Progenitor cell of endocrine pancreas (in vitro differentiated cells): ENCODE measurements around the gene CCDC92. TPM values are rescaled to one million over a fixed set of nuclear protein-coding genes. Genes with fewer than 3 reads are reported as not detected.

Experiments used
- DNase-seq: peaks from one replicate; pipeline ENCODE4 v3.0.0; 2021; ENCODE audit warnings: low spot score; ENCODE audit not compliant: unreplicated experiment
- H3K27ac Mint-ChIP-seq: 2 replicates; pipeline ENCODE4 v1.8.0; 2021; ENCODE audit warnings: mild to moderate bottlenecking, moderate library complexity, mixed read lengths
- H3K27me3 Mint-ChIP-seq: 2 replicates; pipeline ENCODE4 v1.8.0; 2021; ENCODE audit warnings: mixed read lengths
- H3K36me3 Mint-ChIP-seq: 2 replicates; pipeline ENCODE4 v1.8.0; 2022; ENCODE audit warnings: mixed read lengths; ENCODE audit not compliant: insufficient read depth
- H3K4me1 Mint-ChIP-seq: 2 replicates; pipeline ENCODE4 v1.8.0; 2021; ENCODE audit warnings: low read depth, mixed read lengths
- H3K4me3 Mint-ChIP-seq: 2 replicates; pipeline ENCODE4 v1.8.0; 2021; ENCODE audit warnings: low read depth, mild to moderate bottlenecking, moderate library complexity, mixed read lengths
- H3K9me3 Mint-ChIP-seq: 2 replicates; pipeline ENCODE4 v1.8.0; 2021; ENCODE audit warnings: low read depth, mixed read lengths
- total RNA-seq: library from RNA; stranded (reverse); gene quantifications from 2 replicates; pipeline ENCODE4 v1.2.1, GENCODE V29; 2021
- TF ChIP-seq, protein P1 (sequence below): fragments of 200-600 bp; sonication (generic); IDR thresholded peaks from one replicate; pipeline ENCODE4 v1.5.0; 2021; ENCODE audit warnings: antibody characterized with exemption, mild to moderate bottlenecking; ENCODE audit not compliant: unreplicated experiment

Gene CCDC92
- total RNA-seq, 1 donor from 2014 or later = 59.1 TPM

DNA sequence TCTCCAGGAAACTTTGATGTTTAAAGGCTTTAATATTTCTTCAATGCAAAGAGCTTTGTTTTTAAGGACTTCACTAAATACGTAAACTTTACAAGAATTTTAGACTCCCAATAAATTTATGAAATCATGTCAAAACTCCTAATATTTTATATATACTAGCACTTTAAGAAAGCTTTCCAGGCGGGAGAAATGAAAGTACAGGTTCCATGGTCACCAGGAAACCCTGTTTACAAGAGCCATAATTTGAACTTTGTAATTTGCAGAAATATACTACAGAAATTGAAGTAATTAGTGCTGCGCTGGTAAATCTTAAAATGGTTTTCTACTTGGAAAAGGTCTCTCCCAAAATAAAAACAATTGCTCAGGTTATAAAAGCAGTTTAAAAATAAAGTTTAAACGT is 8.8 kb downstream of the CCDC92 start:
- DNase-seq = no peak
- Mint-ChIP-seq H3K4me1 (peaks cover 6% of the 10 kb centered on the region), H3K27me3 (no peaks in the 10 kb centered on the region), H3K27ac (no peak overlapping the region), H3K36me3 (peaks cover 3% of the 10 kb centered on the region), H3K9me3 (no peaks in the 10 kb centered on the region), H3K4me3 (no peak overlapping the region)
- TF ChIP-seq, protein P1, sequence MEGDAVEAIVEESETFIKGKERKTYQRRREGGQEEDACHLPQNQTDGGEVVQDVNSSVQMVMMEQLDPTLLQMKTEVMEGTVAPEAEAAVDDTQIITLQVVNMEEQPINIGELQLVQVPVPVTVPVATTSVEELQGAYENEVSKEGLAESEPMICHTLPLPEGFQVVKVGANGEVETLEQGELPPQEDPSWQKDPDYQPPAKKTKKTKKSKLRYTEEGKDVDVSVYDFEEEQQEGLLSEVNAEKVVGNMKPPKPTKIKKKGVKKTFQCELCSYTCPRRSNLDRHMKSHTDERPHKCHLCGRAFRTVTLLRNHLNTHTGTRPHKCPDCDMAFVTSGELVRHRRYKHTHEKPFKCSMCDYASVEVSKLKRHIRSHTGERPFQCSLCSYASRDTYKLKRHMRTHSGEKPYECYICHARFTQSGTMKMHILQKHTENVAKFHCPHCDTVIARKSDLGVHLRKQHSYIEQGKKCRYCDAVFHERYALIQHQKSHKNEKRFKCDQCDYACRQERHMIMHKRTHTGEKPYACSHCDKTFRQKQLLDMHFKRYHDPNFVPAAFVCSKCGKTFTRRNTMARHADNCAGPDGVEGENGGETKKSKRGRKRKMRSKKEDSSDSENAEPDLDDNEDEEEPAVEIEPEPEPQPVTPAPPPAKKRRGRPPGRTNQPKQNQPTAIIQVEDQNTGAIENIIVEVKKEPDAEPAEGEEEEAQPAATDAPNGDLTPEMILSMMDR = no peak

DNA sequence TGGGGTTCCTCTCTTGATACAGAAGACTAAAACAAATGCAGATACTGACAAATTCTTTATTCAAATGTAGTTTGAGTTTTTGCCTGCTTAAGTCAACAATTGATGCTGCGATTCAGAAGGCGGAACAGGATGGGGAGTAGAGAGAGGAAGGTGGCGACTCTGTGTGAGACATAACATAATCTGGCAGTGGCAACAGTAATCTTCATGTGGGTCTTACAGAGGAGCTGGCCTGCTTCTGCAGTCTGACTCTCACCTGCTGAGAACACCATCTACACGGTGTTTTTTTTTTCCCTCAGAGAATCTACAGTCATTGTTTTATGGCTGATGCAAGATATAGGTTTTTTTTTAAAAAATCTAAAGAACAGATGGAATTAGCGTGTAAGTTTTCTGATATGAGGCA is 10.1 kb downstream of the CCDC92 start:
- peaks cover 4% of the 10 kb centered on the region for H3K4me1 Mint-ChIP-seq
- H3K9me3 Mint-ChIP-seq = no peaks in the 10 kb centered on the region
- H3K27me3 Mint-ChIP-seq = no peaks in the 10 kb centered on the region

DNA sequence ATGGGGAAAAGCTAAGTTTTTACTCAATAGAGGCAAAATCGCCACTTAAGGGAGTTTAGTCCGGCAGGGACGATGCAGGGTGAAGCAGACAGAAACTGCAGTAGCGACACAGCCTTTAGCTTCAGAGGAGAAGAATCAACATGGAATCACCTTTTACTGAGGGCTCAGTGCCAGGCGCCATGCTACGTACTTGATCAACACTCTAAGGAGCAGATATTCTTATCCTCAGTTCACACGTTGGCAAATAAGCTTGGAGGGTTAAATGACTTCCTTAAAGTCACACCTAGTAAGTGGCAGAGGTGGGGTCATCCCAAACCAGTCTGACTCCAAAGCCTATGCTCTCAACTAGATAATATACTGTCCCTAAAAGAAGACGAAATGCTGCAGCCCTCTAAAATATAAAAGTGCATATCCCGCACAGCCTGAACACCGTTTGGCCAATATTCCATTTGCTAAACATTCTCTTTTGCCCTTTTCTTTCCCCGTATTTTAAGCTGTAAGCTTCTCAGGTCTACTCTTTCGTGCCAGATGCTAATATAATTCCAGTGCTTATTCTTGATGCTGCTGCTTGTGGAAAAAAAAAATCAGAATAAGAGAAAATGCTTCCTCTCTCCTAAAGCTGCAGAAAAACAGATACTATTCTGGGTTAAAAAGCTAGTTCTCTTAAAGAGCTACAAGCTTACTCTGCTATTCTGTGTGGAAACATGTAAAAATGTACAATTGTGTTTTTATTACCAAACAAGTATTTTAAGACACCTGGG is 10.9 kb downstream of the CCDC92 start:
- H3K36me3 Mint-ChIP-seq = no peaks in the 10 kb centered on the region
- no peaks in the 10 kb centered on the region for H3K9me3 Mint-ChIP-seq
- DNase-seq = no peak
- H3K4me3 Mint-ChIP-seq = no peak overlapping the region
- no peaks in the 10 kb centered on the region for H3K27me3 Mint-ChIP-seq
- peaks cover 4% of the 10 kb centered on the region for H3K4me1 Mint-ChIP-seq
- TF ChIP-seq, protein P1 = no peak
- H3K27ac Mint-ChIP-seq = no peak overlapping the region

More for the DNA sequence above, 10.1 kb downstream of the CCDC92 start:
- DNase-seq = no peak
- peak overlapping the region; percentile 56 for H3K27ac Mint-ChIP-seq
- H3K4me3 Mint-ChIP-seq = no peak overlapping the region
- TF ChIP-seq, protein P1 = no peak
- no peaks in the 10 kb centered on the region for H3K36me3 Mint-ChIP-seq

DNA sequence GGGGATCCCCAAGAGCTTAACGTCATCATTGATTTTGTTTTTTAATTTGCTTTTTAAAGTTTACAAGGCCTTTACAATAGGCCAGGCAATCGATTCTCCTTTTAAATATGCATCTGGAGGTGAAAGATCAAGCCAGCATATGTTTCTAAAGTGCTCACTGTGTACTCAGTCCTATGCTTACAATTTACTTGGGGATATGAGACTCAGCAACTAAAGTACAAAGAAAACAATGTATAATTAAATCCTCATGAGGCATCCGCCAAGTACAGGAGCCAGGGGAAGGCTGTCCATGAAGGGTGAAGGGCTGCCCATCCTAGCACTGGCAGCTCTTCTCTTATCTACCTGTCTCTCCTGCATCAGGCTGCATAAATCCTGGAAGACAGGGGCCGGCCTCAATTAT is 11.8 kb downstream of the CCDC92 start:
- TF ChIP-seq, protein P1 = no peak

DNA sequence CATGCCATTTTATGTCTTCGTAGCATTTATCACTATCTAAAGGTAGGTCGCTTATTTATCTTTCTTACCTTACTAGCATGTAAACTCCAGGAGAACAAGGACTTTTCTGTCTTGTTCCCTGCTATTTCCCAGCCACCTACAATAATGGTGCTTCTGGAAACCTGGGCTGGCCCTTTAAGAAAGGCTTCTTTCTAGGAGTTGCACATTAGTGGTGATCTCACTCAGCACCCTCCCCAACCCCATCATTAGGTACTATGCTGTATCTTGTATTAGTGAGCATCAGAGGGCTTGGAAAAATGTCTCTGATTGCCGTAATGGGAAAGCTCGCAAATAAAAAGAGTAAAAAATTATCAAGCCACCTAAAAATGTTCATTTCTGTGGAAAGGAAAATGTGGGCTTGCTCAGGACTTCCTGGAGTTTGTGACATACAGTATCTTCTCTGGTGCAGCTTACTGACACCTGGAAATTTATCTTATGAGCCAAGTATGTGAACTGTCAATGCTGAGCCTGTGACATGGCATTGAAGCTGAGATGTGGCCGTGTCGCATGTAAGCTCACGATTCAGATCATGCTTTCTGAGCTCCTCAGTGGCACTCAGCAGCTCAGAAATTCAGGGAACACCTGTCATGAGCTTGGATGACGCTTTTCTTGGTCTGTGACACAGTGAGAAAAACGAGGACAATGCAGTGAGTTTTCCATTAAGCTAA is 12.4 kb downstream of the CCDC92 start:
- Mint-ChIP-seq H3K27ac (no peak overlapping the region), H3K36me3 (no peaks in the 10 kb centered on the region), H3K27me3 (no peaks in the 10 kb centered on the region), H3K9me3 (no peaks in the 10 kb centered on the region), H3K4me3 (no peak overlapping the region), H3K4me1 (peaks cover 4% of the 10 kb centered on the region)
- DNase-seq = no peak
- TF ChIP-seq, protein P1 = no peak

More for the DNA sequence above, 11.8 kb downstream of the CCDC92 start:
- Mint-ChIP-seq H3K4me3 (no peak overlapping the region), H3K36me3 (no peaks in the 10 kb centered on the region), H3K27me3 (no peaks in the 10 kb centered on the region), H3K4me1 (peaks cover 4% of the 10 kb centered on the region), H3K27ac (no peak overlapping the region), H3K9me3 (no peaks in the 10 kb centered on the region)
- DNase-seq = no peak
